Skeletal muscle tissue (tissue), 4 donors: ENCODE data around the gene TMEM240. TPM values are rescaled to one million over a fixed set of nuclear protein-coding genes. Genes with fewer than 3 reads are reported as not detected.
A peak's percentile ranks its signal among the peaks of the same experiment; 100 is the strongest.

ENCODE experiments used
- H3K27ac ChIP-seq: one replicate; pipeline ENCODE4 v1.7.0; 2013; ENCODE audit warnings: mild to moderate bottlenecking, low read depth, low read length, inconsistent platforms
- H3K27me3 ChIP-seq, 3 donors: one replicate each; pipeline ENCODE4 v1.7.0; 2013; ENCODE audit warnings: low read length in 3 of 3; ENCODE audit not compliant: control insufficient read depth in 3 of 3, insufficient read depth in 3 of 3
- H3K36me3 ChIP-seq, 3 donors: one replicate each; pipeline ENCODE4 v1.7.0; 2013; ENCODE audit warnings: low read length in 3 of 3; ENCODE audit not compliant: control insufficient read depth in 3 of 3, insufficient read depth in 3 of 3
- H3K4me1 ChIP-seq, 3 donors: one replicate each; pipeline ENCODE4 v1.7.0; 2013; ENCODE audit warnings: low read length in 3 of 3, mild to moderate bottlenecking in 3 of 3; ENCODE audit not compliant: control insufficient read depth in 3 of 3, insufficient read depth in 3 of 3
- H3K4me3 ChIP-seq, 3 donors: one replicate each; pipeline ENCODE4 v1.7.0; 2013; ENCODE audit warnings: low read length in 3 of 3
- H3K9ac ChIP-seq, 3 donors: one replicate each; pipeline ENCODE4 v1.7.0; 2013; ENCODE audit warnings: low read length in 3 of 3, mild to moderate bottlenecking in 3 of 3, moderate library complexity in 2 of 3, low read depth in 1 of 3
- H3K9me3 ChIP-seq, 3 donors: one replicate each; pipeline ENCODE4 v1.7.0; 2013; ENCODE audit warnings: low read length in 3 of 3; ENCODE audit not compliant: control insufficient read depth in 3 of 3
- total RNA-seq: library from RNA; depleted of rRNA; stranded (reverse); fragments of >200 nt; gene quantifications from one replicate; pipeline ENCODE4 v1.2.3, GENCODE V29; 2014
- donor health status: Osteomylitis.

TMEM240 gene
- total RNA-seq = 2.1 TPM

DNA sequence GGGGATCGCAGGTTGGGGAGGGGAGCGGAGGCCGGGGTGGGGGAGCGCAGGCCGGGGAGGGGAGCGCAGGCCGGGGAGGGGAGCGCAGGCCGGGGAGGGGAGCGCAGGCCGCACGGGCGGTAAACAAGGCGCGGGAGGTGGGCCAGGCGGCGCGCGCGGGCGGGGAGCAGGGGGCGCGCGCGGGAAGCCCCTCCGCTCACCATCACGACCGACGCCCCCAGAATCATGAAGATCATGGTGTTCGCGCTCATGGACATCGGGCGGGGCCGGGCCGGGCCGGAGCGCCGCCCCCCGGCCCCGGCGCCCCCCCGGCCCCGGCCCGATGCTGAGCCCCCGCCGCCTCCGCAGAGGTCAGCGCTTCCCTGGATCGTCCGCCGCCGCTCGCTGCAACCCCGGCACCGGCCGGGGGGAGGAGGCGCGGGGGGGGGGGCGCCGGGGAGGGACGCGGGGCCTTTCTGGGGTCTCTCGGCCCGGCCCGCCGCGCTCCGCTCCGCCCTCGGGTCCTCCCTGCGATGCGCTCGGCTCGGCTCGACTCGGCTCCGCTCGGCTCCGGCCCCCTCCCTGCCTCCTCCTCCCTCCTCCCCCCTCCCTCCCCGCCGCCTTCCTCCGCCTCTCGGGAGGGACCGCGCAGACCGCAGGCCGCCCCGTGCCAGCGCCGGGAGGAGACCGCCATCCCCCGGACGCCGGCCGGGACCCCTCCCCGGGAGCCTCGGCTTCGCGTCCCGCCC, at the start of gene TMEM240:
Gene TMEM240, minus strand, starts transcription at position 535 of the 728 bp plus-strand sequence. Its CDS starts 278 bp downstream, at position 257.
- Histone ChIP-seq H3K36me3 (peaks cover 9 to 22% (median 19%) of the 10 kb centered on the region in 3 donors), H3K9me3 (no peaks in the 10 kb centered on the region), H3K4me3 (peak within 1 kb of the TSS in 2 of 3 donors; percentile 61 to 73), H3K27ac (no peak within 1 kb of the TSS), H3K27me3 (no peaks in the 10 kb centered on the region), H3K9ac (peak within 1 kb of the TSS in 1 of 3 donors; percentile 79), H3K4me1 (peaks cover 17 to 38% (median 36%) of the 10 kb centered on the region in 3 donors)

- Histone ChIP-seq H3K9ac (no peak overlapping the region), H3K27me3 (peaks cover 0 to 22% (median 18%) of the 10 kb centered on the region in 3 donors), H3K9me3 (no peaks in the 10 kb centered on the region), H3K4me1 (no peaks in the 10 kb centered on the region), H3K36me3 (no peaks in the 10 kb centered on the region), H3K4me3 (no peak overlapping the region), H3K27ac (no peak overlapping the region)
These were observed 43.1 kb upstream of the TMEM240 start for GRCh38 chr1:1583347-1584010.

GRCh38 chr1:1582585-1583346, 42.3 kb upstream of the TMEM240 start:
- Histone ChIP-seq H3K36me3 (no peaks in the 10 kb centered on the region), H3K27me3 (peaks cover 0 to 21% (median 20%) of the 10 kb centered on the region in 3 donors), H3K27ac (no peak overlapping the region), H3K4me3 (no peak overlapping the region), H3K9ac (no peak overlapping the region), H3K4me1 (no peaks in the 10 kb centered on the region), H3K9me3 (no peaks in the 10 kb centered on the region)

DNA sequence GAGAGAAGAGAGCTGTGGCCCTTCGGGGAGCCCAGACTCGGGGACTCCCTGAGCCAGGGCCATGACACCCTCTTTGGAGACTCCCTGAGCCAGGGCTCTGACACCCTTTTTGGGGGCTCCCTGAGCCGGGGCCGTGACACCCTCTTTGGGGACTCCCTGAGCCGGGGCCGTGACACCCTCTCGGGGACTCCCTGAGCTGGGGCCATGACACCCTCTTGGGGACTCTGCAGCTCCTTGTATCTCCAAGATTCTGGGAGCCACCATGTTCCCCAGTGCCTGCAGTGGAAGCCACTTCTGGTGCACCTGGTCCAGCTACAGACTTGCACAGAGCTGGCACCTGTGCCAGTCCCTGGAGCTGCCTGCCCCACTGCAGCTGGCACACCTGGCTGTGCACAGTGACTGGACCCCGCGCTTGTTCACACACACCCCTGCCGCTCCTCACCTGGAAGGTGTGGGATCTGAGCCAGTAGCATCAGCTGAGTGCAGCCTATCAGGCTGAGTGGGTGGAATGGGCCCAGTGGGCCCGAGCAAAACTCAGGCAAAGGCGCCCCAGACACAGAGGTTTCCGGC, 38.0 kb upstream of the TMEM240 start:
- Histone ChIP-seq H3K4me3 (no peak overlapping the region), H3K4me1 (peaks cover 7 to 12% (median 10%) of the 10 kb centered on the region in 3 donors), H3K9ac (no peak overlapping the region), H3K27ac (no peak overlapping the region), H3K9me3 (no peaks in the 10 kb centered on the region), H3K36me3 (peaks cover 0 to 2% (median 0%) of the 10 kb centered on the region in 3 donors), H3K27me3 (peaks cover 0 to 15% (median 15%) of the 10 kb centered on the region in 3 donors)

- no peak overlapping the region for H3K9ac ChIP-seq
- H3K36me3 ChIP-seq = peaks cover 0 to 2% (median 0%) of the 10 kb centered on the region in 3 donors
- peaks cover 0 to 15% (median 10%) of the 10 kb centered on the region in 3 donors for H3K27me3 ChIP-seq
- peaks cover 12 to 15% (median 13%) of the 10 kb centered on the region in 3 donors for H3K4me1 ChIP-seq
- H3K9me3 ChIP-seq = no peaks in the 10 kb centered on the region
- no peak overlapping the region for H3K27ac ChIP-seq
- no peak overlapping the region for H3K4me3 ChIP-seq
These were observed 37.1 kb upstream of the TMEM240 start for GRCh38 chr1:1577367-1578011.

- Histone ChIP-seq H3K4me1 (peaks cover 15 to 16% (median 16%) of the 10 kb centered on the region in 3 donors), H3K9me3 (no peaks in the 10 kb centered on the region), H3K36me3 (peaks cover 0 to 9% (median 2%) of the 10 kb centered on the region in 3 donors), H3K27me3 (peaks cover 0 to 10% (median 4%) of the 10 kb centered on the region in 3 donors), H3K27ac (peak within 1 kb of the TSS; percentile 98), H3K9ac (peak within 1 kb of the TSS; percentile 99 to 100 (median 100)), H3K4me3 (peak within 1 kb of the TSS; percentile 91 to 98 (median 95))
These were observed 34.5 kb upstream of the TMEM240 start, which contains the start of gene SSU72 for GRCh38 chr1:1574721-1575537. Gene SSU72, minus strand, starts transcription at chr1:1574863. Its CDS starts 306 bp downstream, at chr1:1574557.

GRCh38 chr1:1573843-1574720, 33.7 kb upstream of the TMEM240 start:
- H3K27me3 ChIP-seq = peaks cover 0 to 9% (median 4%) of the 10 kb centered on the region in 3 donors
- peak overlapping the region; percentile 91 to 98 (median 95) for H3K4me3 ChIP-seq
- peaks cover 16 to 20% (median 20%) of the 10 kb centered on the region in 3 donors for H3K4me1 ChIP-seq
- peak overlapping the region; percentile 98 for H3K27ac ChIP-seq
- no peaks in the 10 kb centered on the region for H3K9me3 ChIP-seq
- H3K9ac ChIP-seq = peak overlapping the region; percentile 99 to 100 (median 100)
- peaks cover 0 to 10% (median 4%) of the 10 kb centered on the region in 3 donors for H3K36me3 ChIP-seq

DNA sequence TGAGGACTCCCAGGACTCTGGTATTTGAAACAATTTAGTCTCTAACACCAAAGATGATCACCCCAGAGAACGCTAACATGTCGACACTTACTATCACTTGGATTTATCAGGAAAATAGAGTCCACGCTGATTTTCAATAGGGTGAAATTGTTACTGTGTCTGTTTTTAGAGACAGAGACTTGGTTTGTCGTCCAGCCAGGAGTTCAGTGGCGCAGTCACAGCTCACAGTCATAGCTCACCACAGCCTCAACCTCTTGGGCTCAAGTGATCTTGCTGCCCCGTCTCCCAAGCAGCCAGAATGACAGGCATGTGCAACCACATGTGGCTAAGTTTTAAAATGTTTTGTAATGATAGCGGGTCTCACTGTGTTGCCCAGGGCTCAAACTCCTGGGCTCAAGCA, 28.9 kb upstream of the TMEM240 start:
- Histone ChIP-seq H3K9ac (peak overlapping the region in 2 of 3 donors; percentile 33 to 40), H3K27ac (no peak overlapping the region), H3K27me3 (no peaks in the 10 kb centered on the region), H3K4me1 (peaks cover 24 to 37% (median 24%) of the 10 kb centered on the region in 3 donors), H3K4me3 (no peak overlapping the region), H3K36me3 (peaks cover 13 to 19% (median 14%) of the 10 kb centered on the region in 3 donors), H3K9me3 (no peaks in the 10 kb centered on the region)
